MG63 (cell line): ENCODE measurements around the gene ZNF467. TPM values are rescaled to one million over a fixed set of nuclear protein-coding genes. Genes with fewer than 3 reads are reported as not detected.

Experiments used
- DNase-seq: peaks from one replicate; pipeline ENCODE4 v3.0.0-alpha.2; 2020
- H3K27me3 ChIP-seq: fragments of 250-450 bp; sonication (Bioruptor Pico); 2 replicates; pipeline ENCODE4 v1.5.1; 2020; ENCODE audit warnings: mild to moderate bottlenecking, moderate library complexity
- H3K36me3 ChIP-seq: fragments of 250-450 bp; sonication (Bioruptor Pico); 2 replicates; pipeline ENCODE4 v1.5.1; 2020; ENCODE audit warnings: mild to moderate bottlenecking, moderate library complexity
- H3K4me3 ChIP-seq: fragments of 250-450 bp; sonication (Bioruptor Pico); 2 replicates; pipeline ENCODE4 v1.5.1; 2020; ENCODE audit warnings: mild to moderate bottlenecking, moderate library complexity
- H3K9me3 ChIP-seq: fragments of 250-450 bp; sonication (Bioruptor Pico); 2 replicates; pipeline ENCODE4 v1.5.1; 2020; ENCODE audit warnings: mild to moderate bottlenecking, moderate library complexity
- total RNA-seq: library from RNA; depleted of rRNA; stranded (reverse); fragments of >200 nt; shearing (Covaris generic); gene quantifications from 2 replicates; pipeline ENCODE4 v1.2.3, GENCODE V29; 2014; ENCODE audit warnings: low replicate concordance

The ZNF467 gene
- total RNA-seq, 1 experiment from 2014 or later = not detected

DNA sequence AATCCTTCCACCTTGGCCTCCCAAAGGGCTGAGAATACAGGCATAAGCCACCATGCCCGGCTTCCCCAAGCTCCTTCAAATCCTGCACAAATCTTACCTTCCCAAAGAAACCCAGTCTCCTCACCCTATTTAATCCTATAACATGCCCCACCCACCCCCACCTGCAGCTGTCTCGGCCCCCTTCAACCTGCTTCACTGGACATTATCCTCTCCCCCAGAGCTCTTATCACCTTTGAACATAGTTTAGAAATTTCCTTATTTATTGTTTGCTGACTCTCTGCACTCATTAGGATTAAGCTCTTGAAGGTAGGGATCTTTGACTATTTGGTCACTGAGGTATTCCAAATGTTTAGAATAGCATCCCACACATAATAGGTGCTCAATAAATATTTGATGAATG, 3.5 kb downstream of the ZNF467 start:
- no peaks in the 10 kb centered on the region for H3K9me3 ChIP-seq
- H3K36me3 ChIP-seq = no peaks in the 10 kb centered on the region
- peaks cover 7% of the 10 kb centered on the region for H3K27me3 ChIP-seq
- DNase-seq = no peak
- H3K4me3 ChIP-seq = no peak overlapping the region

DNA sequence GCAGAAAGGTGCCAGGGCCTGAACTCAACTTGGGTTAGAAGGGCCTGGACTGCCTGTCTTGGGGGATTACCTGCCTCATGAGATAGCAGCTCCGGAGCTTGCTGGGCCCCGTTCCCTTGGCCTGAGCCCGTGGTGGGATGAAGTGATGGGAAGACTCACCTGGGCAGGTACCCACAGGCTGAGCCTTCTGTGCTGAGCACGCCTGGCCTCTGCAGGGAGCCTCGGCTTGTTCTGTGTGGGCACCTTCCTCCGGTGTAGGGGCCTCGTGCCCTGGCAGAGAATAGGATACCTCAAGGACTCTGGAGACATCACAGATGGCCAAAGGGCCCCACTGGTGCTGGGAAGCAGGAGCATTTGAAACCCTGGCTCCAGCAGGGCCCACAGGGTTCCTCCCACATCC, 4.5 kb downstream of the ZNF467 start:
- Histone ChIP-seq H3K4me3 (no peak overlapping the region), H3K27me3 (peaks cover 12% of the 10 kb centered on the region), H3K36me3 (no peaks in the 10 kb centered on the region), H3K9me3 (no peaks in the 10 kb centered on the region)
- no peak for DNase-seq

DNA sequence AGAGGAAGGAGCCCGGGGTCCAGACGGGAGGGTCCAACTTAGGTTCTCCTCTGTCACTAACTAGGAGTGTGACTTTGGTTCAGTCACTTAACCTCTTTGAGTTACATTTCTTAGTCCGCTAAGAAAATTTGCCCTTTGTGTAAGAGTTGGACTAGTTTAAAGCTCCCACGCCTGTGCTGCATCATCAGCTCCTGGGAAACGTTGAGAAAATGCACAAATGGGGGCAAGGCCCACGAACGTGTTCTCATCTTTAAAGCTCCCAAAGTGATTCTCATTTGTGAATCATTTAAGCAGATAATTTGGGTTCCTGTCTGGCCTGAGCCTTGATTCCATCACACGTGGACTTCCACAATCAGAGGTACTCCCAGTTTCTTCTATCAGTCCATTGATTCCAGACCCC, 6.3 kb downstream of the ZNF467 start:
- Histone ChIP-seq H3K27me3 (peaks cover 12% of the 10 kb centered on the region), H3K9me3 (no peaks in the 10 kb centered on the region), H3K4me3 (no peak overlapping the region)

DNA sequence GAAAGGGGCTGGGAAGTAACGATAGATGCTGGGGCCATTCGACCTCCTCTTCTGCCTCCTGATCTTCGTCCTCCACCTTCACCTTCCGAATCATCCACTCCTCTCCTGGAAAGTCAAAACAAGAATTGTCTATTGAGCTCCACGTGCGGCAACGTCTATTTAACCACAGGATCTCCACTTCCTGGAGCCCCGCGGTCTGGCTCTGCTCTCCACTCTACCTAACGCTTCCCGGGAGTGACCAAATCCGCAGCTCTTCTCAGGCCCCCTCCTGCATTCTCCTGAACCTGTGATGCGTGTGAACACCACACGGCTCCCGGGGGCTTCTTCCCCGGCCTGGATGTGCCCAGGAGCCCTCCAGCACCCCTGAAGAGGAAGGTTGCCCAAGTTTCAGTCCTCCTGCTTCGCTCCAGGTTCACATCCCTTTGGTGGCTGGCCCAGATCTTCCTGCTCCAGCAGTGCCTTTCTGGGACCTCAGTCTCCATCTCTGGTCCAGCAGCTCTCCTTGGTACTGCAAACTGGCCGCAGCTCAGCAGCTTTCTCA, 7.2 kb downstream of the ZNF467 start:
- H3K4me3 ChIP-seq = no peak overlapping the region
- H3K9me3 ChIP-seq = no peaks in the 10 kb centered on the region
- DNase-seq = no peak
- peaks cover 12% of the 10 kb centered on the region for H3K27me3 ChIP-seq
- no peaks in the 10 kb centered on the region for H3K36me3 ChIP-seq

More for the DNA sequence above, 6.3 kb downstream of the ZNF467 start:
- no peaks in the 10 kb centered on the region for H3K36me3 ChIP-seq
- DNase-seq = no peak

DNA sequence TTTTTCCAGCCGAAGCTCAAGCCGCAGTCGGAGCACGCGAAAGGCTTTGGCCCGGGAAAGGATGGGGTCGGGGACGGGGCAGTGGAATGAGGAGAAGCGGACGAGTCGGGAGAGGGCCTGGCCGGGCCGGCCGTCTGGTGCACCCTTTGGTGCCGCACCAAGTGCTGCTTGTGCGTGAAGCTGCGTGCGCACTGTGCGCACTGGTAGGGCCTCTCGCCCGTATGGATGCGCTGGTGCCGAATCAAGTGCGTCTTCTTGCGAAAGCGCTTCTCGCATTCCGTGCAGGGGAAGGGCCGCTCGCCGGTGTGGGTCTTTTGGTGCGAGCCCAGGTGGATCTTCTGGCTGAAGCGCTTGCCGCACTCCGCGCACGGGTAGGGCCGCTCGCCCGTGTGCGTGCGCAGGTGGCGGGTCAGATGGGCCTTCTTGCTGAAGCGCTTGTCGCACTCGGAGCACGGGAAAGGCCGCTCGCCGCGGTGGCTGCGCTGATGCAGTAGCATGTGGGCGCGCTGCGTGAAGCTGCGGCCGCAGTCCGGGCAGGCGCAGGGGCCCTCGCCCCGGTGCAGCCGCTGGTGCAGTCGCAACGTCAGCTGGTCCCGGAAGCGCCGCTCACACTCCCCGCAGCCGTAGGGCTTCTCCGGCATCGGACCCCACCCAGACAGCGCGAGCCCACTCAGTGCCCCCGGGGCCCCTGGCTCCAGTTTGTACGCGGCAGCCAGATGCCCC, 7.8 kb downstream of the ZNF467 start:
- no peak for DNase-seq
- Histone ChIP-seq H3K4me3 (no peak overlapping the region), H3K9me3 (no peaks in the 10 kb centered on the region), H3K27me3 (peaks cover 12% of the 10 kb centered on the region), H3K36me3 (no peaks in the 10 kb centered on the region)

- DNase-seq = peak; percentile 16
- H3K27me3 ChIP-seq = peaks cover 12% of the 10 kb centered on the region
- H3K4me3 ChIP-seq = no peak overlapping the region
- no peaks in the 10 kb centered on the region for H3K9me3 ChIP-seq
- no peaks in the 10 kb centered on the region for H3K36me3 ChIP-seq
Measured at GRCh38 chr7:149764481-149765398, 8.6 kb downstream of the ZNF467 start.

GRCh38 chr7:149763563-149764240, 9.7 kb downstream of the ZNF467 start:
- Histone ChIP-seq H3K9me3 (no peaks in the 10 kb centered on the region), H3K27me3 (peaks cover 12% of the 10 kb centered on the region), H3K4me3 (no peak overlapping the region), H3K36me3 (no peaks in the 10 kb centered on the region)
- no peak for DNase-seq

GRCh38 chr7:149762610-149763009, 10.8 kb downstream of the ZNF467 start:
- H3K9me3 ChIP-seq = no peaks in the 10 kb centered on the region
- no peaks in the 10 kb centered on the region for H3K36me3 ChIP-seq
- peaks cover 12% of the 10 kb centered on the region for H3K27me3 ChIP-seq
- no peak for DNase-seq
- H3K4me3 ChIP-seq = no peak overlapping the region

DNA sequence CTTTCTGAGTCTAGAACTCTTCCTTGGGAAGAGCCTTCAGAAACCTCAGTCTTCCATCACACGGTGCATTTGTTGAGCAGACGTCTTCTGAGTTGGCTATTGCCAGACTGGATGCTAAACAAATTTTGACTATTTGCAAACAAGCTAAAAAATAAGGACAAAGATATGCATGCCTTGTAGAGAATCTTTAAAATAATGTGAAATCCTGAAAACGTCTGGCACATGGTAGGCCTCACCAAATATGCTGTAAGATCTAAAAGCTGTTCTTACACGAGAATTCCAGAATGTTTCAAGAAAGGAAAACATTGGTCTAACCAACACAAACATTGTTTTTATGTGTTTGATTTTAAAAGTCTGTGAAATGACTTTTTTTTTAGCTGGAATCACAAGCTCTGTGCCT, 11.3 kb downstream of the ZNF467 start:
- peaks cover 12% of the 10 kb centered on the region for H3K27me3 ChIP-seq
- no peak for DNase-seq
- no peaks in the 10 kb centered on the region for H3K36me3 ChIP-seq
- H3K9me3 ChIP-seq = no peaks in the 10 kb centered on the region
- H3K4me3 ChIP-seq = no peak overlapping the region

DNA sequence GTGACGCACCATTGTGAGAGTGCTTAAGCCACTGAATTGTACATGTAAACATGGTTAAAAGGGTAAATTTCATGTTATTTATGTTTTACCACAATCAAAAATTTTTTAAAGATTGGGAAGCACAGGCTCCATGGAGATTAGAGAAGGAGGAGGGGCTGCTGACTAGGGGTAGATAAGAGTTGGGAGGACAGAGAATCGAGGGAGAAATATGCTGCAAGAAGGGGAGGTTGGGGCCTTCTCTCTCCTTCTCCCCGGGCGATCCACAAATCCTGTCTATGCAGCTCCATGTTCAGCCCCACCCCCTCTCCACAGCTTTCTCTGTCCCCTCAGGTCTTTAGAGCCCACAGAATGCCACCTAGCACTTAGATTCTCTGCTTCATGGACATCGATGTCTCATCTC, 12.1 kb downstream of the ZNF467 start:
- peaks cover 12% of the 10 kb centered on the region for H3K27me3 ChIP-seq
- H3K4me3 ChIP-seq = no peak overlapping the region
- no peaks in the 10 kb centered on the region for H3K9me3 ChIP-seq
- no peak for DNase-seq
- H3K36me3 ChIP-seq = no peaks in the 10 kb centered on the region

DNA sequence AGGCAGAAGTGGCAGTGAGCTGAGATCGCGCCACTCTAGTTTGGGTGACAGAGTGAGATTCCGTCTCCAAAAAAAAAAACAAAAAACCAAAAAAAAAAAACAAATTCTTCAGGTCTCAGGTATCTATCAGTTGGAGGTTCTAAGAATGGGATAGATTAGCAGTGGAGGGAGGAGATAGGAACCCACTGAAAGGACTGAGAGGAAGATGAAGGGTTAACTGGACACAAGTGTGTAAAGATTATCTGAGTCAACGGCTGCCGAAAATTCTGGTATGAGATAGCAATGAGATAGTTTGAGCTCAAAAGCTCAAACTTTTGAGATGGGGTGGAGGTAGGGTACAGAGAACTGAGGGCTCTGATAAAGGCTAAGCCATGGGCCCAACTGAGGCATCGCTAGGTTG, 12.8 kb downstream of the ZNF467 start:
- no peak overlapping the region for H3K4me3 ChIP-seq
- H3K36me3 ChIP-seq = no peaks in the 10 kb centered on the region
- peaks cover 11% of the 10 kb centered on the region for H3K27me3 ChIP-seq
- DNase-seq = no peak
- H3K9me3 ChIP-seq = no peaks in the 10 kb centered on the region

DNA sequence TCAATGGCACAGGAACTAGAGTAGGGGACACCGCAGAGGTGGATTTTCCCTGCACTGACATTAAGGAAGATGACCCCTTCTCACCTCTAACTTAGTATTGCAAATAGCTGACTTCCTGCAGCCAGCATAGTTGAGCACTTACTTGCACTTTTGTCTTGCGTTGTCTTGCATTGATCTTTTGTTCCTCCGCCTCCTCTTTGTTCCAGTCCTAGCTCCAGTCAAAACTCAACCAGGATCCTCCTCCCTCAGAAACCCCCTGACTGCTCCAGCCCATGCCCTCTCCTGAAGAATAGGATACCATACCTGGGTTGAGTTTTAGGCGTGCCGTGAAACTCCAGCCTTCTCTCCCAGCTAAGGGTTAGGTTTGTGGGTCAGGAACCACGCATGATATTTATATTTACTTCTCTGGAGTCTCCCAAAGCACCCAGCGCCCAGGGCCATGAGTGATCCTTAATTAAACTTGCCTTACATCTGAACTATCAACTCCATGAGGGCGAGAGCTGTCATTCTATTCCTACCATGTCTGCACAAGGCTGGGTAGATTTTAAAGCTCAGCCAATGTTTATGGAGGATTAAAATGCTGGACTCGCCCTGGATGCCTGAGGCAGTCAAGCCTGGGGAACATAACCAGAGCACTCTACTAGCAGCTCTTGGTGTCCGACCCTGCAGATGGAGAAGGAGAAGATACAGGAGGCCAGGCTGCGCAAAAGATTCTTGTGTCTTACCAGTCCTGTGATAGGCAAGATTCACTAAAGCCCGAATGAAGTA, 14.1 kb downstream of the ZNF467 start:
- Histone ChIP-seq H3K4me3 (no peak overlapping the region), H3K36me3 (no peaks in the 10 kb centered on the region), H3K27me3 (no peaks in the 10 kb centered on the region; the same call in 1 of the 2 replicates), H3K9me3 (no peaks in the 10 kb centered on the region)
- DNase-seq = no peak

DNA sequence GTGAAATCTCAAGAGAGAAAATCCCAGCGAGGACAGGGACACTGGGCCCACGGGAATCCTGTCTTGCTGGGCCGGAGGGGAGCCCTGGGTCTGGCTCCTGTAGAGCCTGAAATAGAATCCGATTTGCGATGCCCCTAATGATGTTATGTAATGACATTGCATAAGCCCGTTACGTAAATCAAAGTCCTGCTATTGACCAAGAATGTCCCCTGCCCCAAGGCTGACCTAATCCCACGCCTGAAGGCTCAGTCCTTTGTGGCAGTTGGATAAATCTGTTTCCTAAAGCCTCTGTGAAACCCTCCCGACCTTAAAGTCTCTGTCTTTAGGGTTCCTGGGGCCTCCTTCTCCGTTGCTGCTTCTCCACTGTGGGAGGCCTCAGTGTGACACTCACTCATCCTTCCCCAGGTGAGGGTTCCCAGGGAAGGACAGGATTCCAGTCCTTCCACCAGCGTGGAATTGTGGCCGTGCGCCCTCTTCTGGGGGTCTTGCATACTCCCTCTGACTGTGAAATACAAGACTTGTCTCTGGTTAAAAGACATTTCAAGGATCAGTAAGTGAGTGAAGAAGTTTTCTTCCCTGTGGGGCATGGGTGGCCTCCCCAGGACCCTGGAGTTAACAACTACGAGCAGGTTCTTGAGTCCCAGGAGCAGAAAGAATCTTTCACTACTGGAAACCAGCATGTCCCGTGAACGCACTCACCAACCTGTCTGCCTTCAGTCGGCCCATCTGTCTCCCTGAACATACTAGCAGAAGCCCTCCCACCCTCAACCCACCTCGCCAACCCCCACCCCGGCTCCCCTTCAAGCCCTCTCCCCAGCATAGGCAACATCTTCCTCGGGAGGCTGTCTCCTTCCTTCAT, 19.8 kb downstream of the ZNF467 start:
- Histone ChIP-seq H3K4me3 (no peak overlapping the region), H3K36me3 (no peaks in the 10 kb centered on the region), H3K27me3 (no peaks in the 10 kb centered on the region), H3K9me3 (no peaks in the 10 kb centered on the region)
- no peak for DNase-seq

DNA sequence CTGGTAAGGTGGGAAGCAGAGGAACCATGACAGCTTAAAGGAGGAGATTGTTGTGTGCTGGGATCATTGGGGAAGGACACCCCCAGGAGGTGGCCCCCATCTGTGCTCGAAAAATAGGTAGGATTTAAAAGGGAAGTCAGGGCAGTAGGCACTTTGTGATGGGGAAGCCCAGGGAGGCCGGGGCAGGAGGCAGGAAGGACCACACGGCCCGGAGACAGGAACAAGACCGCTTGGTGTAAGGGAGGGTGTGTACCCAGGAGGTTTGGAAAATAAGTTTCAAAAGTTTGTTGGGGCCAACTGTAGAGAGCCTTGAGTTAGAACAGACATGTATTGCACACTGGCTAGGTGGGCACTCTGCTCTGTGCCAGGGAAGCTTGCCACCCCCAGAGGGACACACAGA, 20.7 kb downstream of the ZNF467 start:
- DNase-seq = no peak
- no peak overlapping the region for H3K4me3 ChIP-seq
- no peaks in the 10 kb centered on the region for H3K36me3 ChIP-seq
- H3K9me3 ChIP-seq = no peaks in the 10 kb centered on the region
- H3K27me3 ChIP-seq = no peaks in the 10 kb centered on the region

GRCh38 chr7:149751043-149751775, 22.2 kb downstream of the ZNF467 start:
- Histone ChIP-seq H3K4me3 (no peak overlapping the region), H3K36me3 (no peaks in the 10 kb centered on the region), H3K27me3 (no peaks in the 10 kb centered on the region), H3K9me3 (no peaks in the 10 kb centered on the region)
- DNase-seq = no peak
